CD4-positive, alpha-beta T cell treated with Interleukin-17A for 4 hours (primary cell): ENCODE data around the gene LSM8.
"Not testable (repeated sequence)": the region's sequence is repeated elsewhere in the genome, so short reads cannot be mapped to it uniquely, and the experiment has no call there.

Source experiments
- DNase-seq: peaks from one replicate; pipeline ENCODE4 v3.0.0-alpha.2; 2020; ENCODE audit warnings: mixed read lengths

LSM8 gene

DNA sequence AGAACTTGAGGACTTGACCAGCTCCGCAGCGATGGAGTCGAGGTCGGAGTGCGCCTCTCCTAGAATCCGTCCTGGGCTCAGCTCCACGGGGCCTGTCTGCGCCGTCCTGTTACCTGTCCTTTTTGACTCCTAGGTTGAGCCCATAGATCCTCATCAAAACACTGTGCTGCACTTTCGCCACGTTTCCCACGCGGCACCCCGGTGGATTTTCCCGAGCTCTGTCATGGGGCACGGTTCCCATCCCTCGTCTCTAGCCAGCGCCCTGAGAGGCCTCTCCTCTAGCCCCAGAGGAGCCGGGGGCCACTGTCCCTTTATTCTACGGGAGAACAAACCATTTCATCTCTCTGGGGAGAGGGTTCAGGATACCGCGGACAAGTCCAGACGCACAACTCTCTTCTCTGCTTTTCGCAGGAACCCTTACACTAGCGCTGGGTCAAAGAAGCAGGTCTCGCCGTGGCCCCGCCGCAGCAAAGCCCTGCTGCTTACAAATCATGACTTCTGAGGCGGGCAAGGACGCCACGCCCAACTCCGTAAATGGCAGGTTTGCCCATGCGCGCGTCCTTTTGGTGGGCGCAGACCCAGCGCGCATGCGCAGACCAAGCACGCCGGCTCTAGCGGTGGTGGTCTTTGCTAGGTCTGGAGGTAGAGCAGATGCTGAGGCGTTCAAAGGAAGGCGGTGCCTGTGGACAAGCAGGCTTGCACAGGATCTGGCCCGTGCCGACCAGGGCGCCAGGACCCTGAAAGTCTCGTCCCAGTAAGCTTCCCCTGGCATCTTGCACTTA, 30.3 kb downstream of the LSM8 start:
- DNase-seq, result peak; percentile 75

DNA sequence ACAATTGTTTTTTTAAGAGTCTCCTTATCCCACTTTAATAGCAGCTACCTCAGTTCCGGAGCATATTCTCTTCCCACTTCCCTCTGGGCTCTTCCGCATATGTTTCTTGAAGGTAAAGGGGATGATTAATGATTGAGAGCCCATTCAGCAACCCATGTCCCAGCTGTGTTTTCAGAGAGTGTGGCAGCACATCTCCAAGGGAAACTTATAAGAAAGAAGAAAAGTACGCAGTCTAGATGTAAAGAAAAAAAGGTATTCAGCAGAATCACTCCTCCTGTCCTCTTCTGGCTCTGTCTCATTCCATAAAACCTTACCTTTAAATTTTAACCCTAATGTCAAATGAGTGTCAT, 30.8 kb downstream of the LSM8 start:
- DNase-seq, result no peak

GRCh38 chr7:118217210-118217619, 33.3 kb downstream of the LSM8 start:
- no peak for DNase-seq

- DNase-seq, result no peak
Measured at GRCh38 chr7:118218413-118219156, 34.6 kb downstream of the LSM8 start.

DNA sequence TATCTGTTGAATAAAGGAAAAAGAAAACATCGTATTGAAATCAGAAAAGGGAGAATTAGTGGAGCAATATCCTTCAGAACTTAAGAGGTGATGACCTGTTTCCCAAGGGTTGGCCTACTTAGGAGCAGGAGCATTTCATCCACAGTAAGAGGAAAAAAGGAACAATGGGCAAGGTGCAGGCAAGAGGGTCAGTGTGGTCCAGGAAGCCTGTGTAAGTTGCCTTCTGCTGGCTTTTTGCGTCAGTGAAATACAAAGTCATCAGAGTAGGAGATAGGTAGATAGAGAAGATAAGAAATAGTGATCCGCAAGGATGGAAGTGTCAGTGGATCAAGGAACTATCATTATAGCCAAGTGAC, 35.2 kb downstream of the LSM8 start:
- no peak for DNase-seq

GRCh38 chr7:118220583-118220982, 36.6 kb downstream of the LSM8 start:
- DNase-seq, result no peak

- no peak for DNase-seq
Measured at GRCh38 chr7:118222591-118222990, 38.6 kb downstream of the LSM8 start.

- no peak for DNase-seq
Measured at GRCh38 chr7:118224521-118224920, 40.6 kb downstream of the LSM8 start, which contains the start of gene ANKRD7. Gene ANKRD7, plus strand, starts transcription at chr7:118224704. Its CDS starts 127 bp downstream, at chr7:118224831.

DNA sequence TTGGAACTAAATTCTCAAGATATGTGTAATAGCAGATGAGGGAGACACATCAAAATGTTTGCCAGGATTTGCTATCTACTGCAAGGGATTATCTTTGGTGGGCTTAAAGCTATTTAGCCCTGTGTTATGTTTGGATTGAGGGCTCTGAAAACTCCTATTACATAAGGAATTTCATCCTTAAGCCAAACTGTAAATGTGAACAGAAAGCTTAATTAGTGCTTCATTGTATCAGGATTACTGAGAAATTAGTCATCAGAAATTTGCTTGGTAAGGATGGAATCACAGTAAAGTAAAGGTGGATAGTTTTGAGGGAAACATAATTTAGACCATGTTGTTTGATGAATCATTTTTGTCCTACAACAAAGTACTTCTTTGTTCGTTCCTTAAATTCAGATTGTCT, 48.9 kb downstream of the LSM8 start:
- no peak for DNase-seq

DNA sequence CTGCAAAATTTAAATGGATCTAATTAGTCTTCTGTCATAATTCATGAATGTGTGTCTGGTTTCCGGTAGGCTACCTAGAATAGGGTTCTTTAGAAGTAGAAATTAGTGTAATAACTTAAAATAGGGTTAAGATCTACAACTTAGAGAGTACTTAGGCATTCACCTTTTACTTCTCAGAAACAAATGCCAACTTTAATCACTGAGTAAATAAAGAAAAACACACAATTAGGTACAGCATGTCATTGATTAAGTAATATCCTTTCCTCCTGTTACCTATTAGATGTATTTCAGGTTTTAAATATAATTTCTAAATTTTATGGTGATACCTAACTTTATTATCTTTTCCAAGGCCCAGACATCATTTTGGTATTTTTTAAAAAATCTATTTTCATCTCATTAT, 49.8 kb downstream of the LSM8 start:
- no peak for DNase-seq

- DNase-seq, result no peak
Measured at GRCh38 chr7:118239014-118239413, 55.0 kb downstream of the LSM8 start.

DNA sequence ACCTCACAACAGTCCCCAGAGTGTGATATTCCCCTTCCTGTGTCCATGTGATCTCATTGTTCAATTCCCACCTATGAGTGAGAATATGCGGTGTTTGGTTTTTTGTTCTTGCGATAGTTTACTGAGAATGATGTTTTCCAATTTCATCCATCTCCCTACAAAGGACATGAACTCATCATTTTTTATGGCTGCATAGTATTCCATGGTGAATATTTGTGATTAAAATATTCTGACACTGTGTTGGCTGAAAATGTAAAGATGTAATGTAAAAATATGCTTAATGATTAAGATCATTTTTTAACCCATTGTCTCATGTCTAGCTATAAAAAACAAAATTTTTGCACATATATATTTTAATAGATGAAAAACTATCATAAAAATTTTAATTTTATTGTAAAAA, 56.4 kb downstream of the LSM8 start:
- DNase-seq, result not testable (repeated sequence)
